K562 (cell line): ENCODE data around the gene CHSY1.

ENCODE experiments used
- ATF6 ChIP-seq: sonication (generic); formaldehyde crosslinking; IDR thresholded peaks from 2 replicates; pipeline ENCODE4 v1.4.0; 2020; ENCODE audit warnings: mild to moderate bottlenecking, missing genetic modification reagents
- EP300 ChIP-seq: IDR thresholded peaks from 2 replicates; pipeline ENCODE4 v1.6.1; 2012; ENCODE audit warnings: low read length, improper control_type of control experiment
- GABPB1 ChIP-seq: sonication (generic); formaldehyde crosslinking; IDR thresholded peaks from 2 replicates; pipeline ENCODE4 v1.8.0; 2022; ENCODE audit warnings: mild to moderate bottlenecking, missing genetic modification reagents
- MAX ChIP-seq: sonication (generic); formaldehyde crosslinking; IDR thresholded peaks from 2 replicates; pipeline ENCODE4 v1.9.0; 2022; ENCODE audit warnings: mild to moderate bottlenecking, missing genetic modification reagents
- POLR2A ChIP-seq: fragments of 450-650 bp; conservative IDR thresholded peaks from 2 replicates; pipeline ENCODE4 v1.6.1; 2016
- REST ChIP-seq, 2 experiments: fragments of 450-650 bp; formaldehyde crosslinking in 1 of 2; IDR thresholded peaks; 2 replicates each; pipeline versions ENCODE4 v1.4.0 to v1.6.1; 2014 to 2020; ENCODE audit warnings: mild to moderate bottlenecking in 2 of 2, borderline replicate concordance in 1 of 2, low read depth in 1 of 2
- SIN3A ChIP-seq, 2 experiments: fragments of 150-350 bp in 1 of 2; IDR thresholded peaks; 2 replicates each; pipeline ENCODE4 v1.6.1; 2011 to 2016; ENCODE audit warnings: borderline replicate concordance in 2 of 2, low read depth in 2 of 2, low read length in 2 of 2, mild to moderate bottlenecking in 2 of 2, moderate library complexity in 2 of 2; ENCODE audit not compliant: control insufficient read depth in 1 of 2
- ZFP91 ChIP-seq: sonication (generic); formaldehyde crosslinking; IDR thresholded peaks from 2 replicates; pipeline ENCODE4 v1.8.0; 2022; ENCODE audit warnings: mild to moderate bottlenecking, missing genetic modification reagents
- ZNF121 ChIP-seq: sonication (generic); formaldehyde crosslinking; conservative IDR thresholded peaks from 2 replicates; pipeline ENCODE4 v1.8.0; 2022; ENCODE audit warnings: missing genetic modification reagents

GRCh38 chr15:101179341-101180153 lies 72.3 kb downstream of the CHSY1 start:
- TF ChIP-seq REST (IDR thresholded peaks at IDR 0.05; ENCODE audit: borderline replicate concordance) (no peak), REST (CRISPR knock-in tag; IDR thresholded peaks at IDR 0.05; ENCODE audit: low read depth) (no peak), ZFP91 (CRISPR knock-in tag) (no peak), ATF6 (CRISPR knock-in tag) (no peak), GABPB1 (no peak), ZNF121 (CRISPR knock-in tag) (no peak), MAX (CRISPR knock-in tag) (no peak), SIN3A (IDR thresholded peaks at IDR 0.05; ENCODE audit: borderline replicate concordance in 2 of 2, control insufficient read depth in 1 of 2, low read depth in 2 of 2, low read length in 2 of 2) (no peak), EP300 (no peak), POLR2A (no peak)
